ENCODE results near the gene ANKRD16.
"Not testable (repeated sequence)": the region's sequence is repeated elsewhere in the genome, so short reads cannot be mapped to it uniquely, and the experiment has no call there.

Gene ANKRD16

GRCh38 chr10:5903563-5903962 is 13.9 kb upstream of the ANKRD16 start:
- no peak for DNase-seq (ENCODE audit: low spot score)

- peak; percentile 10 for DNase-seq (ENCODE audit: low spot score)
Measured at GRCh38 chr10:5902511-5903274, 13.0 kb upstream of the ANKRD16 start.

GRCh38 chr10:5900247-5900646 is 10.6 kb upstream of the ANKRD16 start:
- no peak for DNase-seq (ENCODE audit: low spot score)

- no peak for DNase-seq (ENCODE audit: low spot score)
Measured at GRCh38 chr10:5898163-5898562, 8.5 kb upstream of the ANKRD16 start.

- no peak for DNase-seq (ENCODE audit: low spot score)
Measured at GRCh38 chr10:5897504-5897903, 7.8 kb upstream of the ANKRD16 start.

GRCh38 chr10:5897053-5897340 is 7.3 kb upstream of the ANKRD16 start:
- DNase-seq (ENCODE audit: low spot score) = no peak

GRCh38 chr10:5896208-5897052 is 6.7 kb upstream of the ANKRD16 start:
- DNase-seq (ENCODE audit: low spot score) = no peak

GRCh38 chr10:5895804-5896203 is 6.1 kb upstream of the ANKRD16 start:
- no peak for DNase-seq (ENCODE audit: low spot score)

- DNase-seq (ENCODE audit: low spot score) = no peak
Measured at GRCh38 chr10:5895365-5895764, 5.7 kb upstream of the ANKRD16 start.

- no peak for DNase-seq (ENCODE audit: low spot score)
Measured at GRCh38 chr10:5894873-5895272, 5.2 kb upstream of the ANKRD16 start.

- DNase-seq (ENCODE audit: low spot score) = no peak
Measured at GRCh38 chr10:5894403-5894802, 4.7 kb upstream of the ANKRD16 start.

- DNase-seq (ENCODE audit: low spot score) = no peak
Measured at GRCh38 chr10:5893321-5893720, 3.6 kb upstream of the ANKRD16 start.

GRCh38 chr10:5892007-5892406 is 2.3 kb upstream of the ANKRD16 start:
- no peak for DNase-seq (ENCODE audit: low spot score)

- no peak for DNase-seq (ENCODE audit: low spot score)
Measured at GRCh38 chr10:5891009-5891408, 1.3 kb upstream of the ANKRD16 start.

GRCh38 chr10:5890452-5890915 is 791 bp upstream of the ANKRD16 start:
- no peak for DNase-seq (ENCODE audit: low spot score)

GRCh38 chr10:5888843-5889623 is 660 bp downstream of the ANKRD16 start:
- no peak for DNase-seq (ENCODE audit: low spot score)

- DNase-seq (ENCODE audit: low spot score) = peak; percentile 17
Measured at GRCh38 chr10:5888351-5888750, 1.3 kb downstream of the ANKRD16 start.

GRCh38 chr10:5887641-5888040 is 2.1 kb downstream of the ANKRD16 start:
- DNase-seq (ENCODE audit: low spot score) = no peak

- DNase-seq (ENCODE audit: low spot score) = no peak
Measured at GRCh38 chr10:5887029-5887428, 2.7 kb downstream of the ANKRD16 start.

- no peak for DNase-seq (ENCODE audit: low spot score)
Measured at GRCh38 chr10:5885619-5886018, 4.1 kb downstream of the ANKRD16 start.

GRCh38 chr10:5882961-5883360 is 6.7 kb downstream of the ANKRD16 start:
- DNase-seq (ENCODE audit: low spot score) = no peak

- DNase-seq (ENCODE audit: low spot score) = not testable (repeated sequence)
Measured at GRCh38 chr10:5877041-5877440, 12.7 kb downstream of the ANKRD16 start.
